K562 (cell line): ENCODE results near the gene PRRT1.

Experiments used
- BCL6 ChIP-seq: fragments of 250-450 bp; sonication (Bioruptor Pico); IDR thresholded peaks from 2 replicates; pipeline ENCODE4 v1.4.0; 2020
- EHMT2 ChIP-seq: fragments of 450-650 bp; IDR thresholded peaks from 2 replicates; pipeline ENCODE4 v1.6.1; 2018; ENCODE audit warnings: antibody characterized with exemption
- FOSL1 ChIP-seq: fragments of 200-800 bp; sonication (Bioruptor generic); conservative IDR thresholded peaks from 2 replicates; pipeline ENCODE4 v1.6.1; 2016; ENCODE audit warnings: missing genetic modification characterization, missing compliant biosample characterization
- MAFK ChIP-seq: IDR thresholded peaks from 2 replicates; pipeline ENCODE4 v1.6.1; 2011; ENCODE audit warnings: low read length, improper control_type of control experiment
- TBL1XR1 ChIP-seq, 2 experiments: IDR thresholded peaks; 2 replicates each; pipeline ENCODE4 v1.6.1; 2012; ENCODE audit warnings: improper control_type of control experiment in 2 of 2, low read length in 2 of 2, mild to moderate bottlenecking in 1 of 2
- ZKSCAN1 ChIP-seq: fragments of 150-350 bp; IDR thresholded peaks from 2 replicates; pipeline ENCODE4 v1.6.1; 2016; ENCODE audit warnings: low read depth, low read length
- ZNF124 ChIP-seq: sonication (generic); formaldehyde crosslinking; IDR thresholded peaks from 2 replicates; pipeline ENCODE4 v1.8.1; 2022; ENCODE audit warnings: missing genetic modification reagents
- TF ChIP-seq, protein P1 (sequence below): IDR thresholded peaks from 2 replicates; pipeline ENCODE4 v1.6.1; 2012; ENCODE audit warnings: low read depth, low read length, improper control_type of control experiment, borderline replicate concordance

- no peak for TF ChIP-seq ZNF124 (CRISPR knock-in tag)
- TF ChIP-seq FOSL1 (tag) = no peak
- TF ChIP-seq MAFK = no peak
- no peak for TF ChIP-seq TBL1XR1 (IDR thresholded peaks at IDR 0.05; ENCODE audit: low read length in 2 of 2)
- TF ChIP-seq ZKSCAN1 = no peak
- TF ChIP-seq EHMT2 = no peak
- no peak for TF ChIP-seq BCL6
- TF ChIP-seq, protein P1, sequence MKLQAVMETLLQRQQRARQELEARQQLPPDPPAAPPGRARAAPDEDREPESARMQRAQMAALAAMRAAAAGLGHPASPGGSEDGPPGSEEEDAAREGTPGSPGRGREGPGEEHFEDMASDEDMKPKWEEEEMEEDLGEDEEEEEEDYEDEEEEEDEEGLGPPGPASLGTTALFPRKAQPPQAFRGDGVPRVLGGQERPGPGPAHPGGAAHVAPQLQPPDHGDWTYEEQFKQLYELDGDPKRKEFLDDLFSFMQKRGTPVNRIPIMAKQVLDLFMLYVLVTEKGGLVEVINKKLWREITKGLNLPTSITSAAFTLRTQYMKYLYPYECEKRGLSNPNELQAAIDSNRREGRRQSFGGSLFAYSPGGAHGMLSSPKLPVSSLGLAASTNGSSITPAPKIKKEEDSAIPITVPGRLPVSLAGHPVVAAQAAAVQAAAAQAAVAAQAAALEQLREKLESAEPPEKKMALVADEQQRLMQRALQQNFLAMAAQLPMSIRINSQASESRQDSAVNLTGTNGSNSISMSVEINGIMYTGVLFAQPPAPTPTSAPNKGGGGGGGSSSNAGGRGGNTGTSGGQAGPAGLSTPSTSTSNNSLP = no peak
Measured at GRCh38 chr6:32151863-32152768, at the start of gene PRRT1.
